ENCODE results near the gene EEF2KMT.
"Not testable (repeated sequence)": the region's sequence is repeated elsewhere in the genome, so short reads cannot be mapped to it uniquely, and the experiment has no call there.

- TF ChIP-seq CTCF (IDR thresholded peaks at IDR 0.05 in 8 of 11, conservative IDR thresholded peaks at IDR 0.05 in 3 of 11); POLR2AphosphoS5 (IDR thresholded peaks at IDR 0.05): not testable (repeated sequence)
Observed at GRCh38 chr16:5110933-5111332, 13.3 kb upstream of the EEF2KMT start.
